CD4-positive, alpha-beta T cell treated with Interleukin-6 at 100 ng/mL for 8 hours (primary cell): ENCODE data around the gene CHODL.

Experiments used
- DNase-seq: peaks from one replicate; pipeline ENCODE4 v3.0.0-alpha.2; 2020; ENCODE audit warnings: mixed read lengths, low spot score

CHODL gene, protein sequence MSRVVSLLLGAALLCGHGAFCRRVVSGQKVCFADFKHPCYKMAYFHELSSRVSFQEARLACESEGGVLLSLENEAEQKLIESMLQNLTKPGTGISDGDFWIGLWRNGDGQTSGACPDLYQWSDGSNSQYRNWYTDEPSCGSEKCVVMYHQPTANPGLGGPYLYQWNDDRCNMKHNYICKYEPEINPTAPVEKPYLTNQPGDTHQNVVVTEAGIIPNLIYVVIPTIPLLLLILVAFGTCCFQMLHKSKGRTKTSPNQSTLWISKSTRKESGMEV

DNA sequence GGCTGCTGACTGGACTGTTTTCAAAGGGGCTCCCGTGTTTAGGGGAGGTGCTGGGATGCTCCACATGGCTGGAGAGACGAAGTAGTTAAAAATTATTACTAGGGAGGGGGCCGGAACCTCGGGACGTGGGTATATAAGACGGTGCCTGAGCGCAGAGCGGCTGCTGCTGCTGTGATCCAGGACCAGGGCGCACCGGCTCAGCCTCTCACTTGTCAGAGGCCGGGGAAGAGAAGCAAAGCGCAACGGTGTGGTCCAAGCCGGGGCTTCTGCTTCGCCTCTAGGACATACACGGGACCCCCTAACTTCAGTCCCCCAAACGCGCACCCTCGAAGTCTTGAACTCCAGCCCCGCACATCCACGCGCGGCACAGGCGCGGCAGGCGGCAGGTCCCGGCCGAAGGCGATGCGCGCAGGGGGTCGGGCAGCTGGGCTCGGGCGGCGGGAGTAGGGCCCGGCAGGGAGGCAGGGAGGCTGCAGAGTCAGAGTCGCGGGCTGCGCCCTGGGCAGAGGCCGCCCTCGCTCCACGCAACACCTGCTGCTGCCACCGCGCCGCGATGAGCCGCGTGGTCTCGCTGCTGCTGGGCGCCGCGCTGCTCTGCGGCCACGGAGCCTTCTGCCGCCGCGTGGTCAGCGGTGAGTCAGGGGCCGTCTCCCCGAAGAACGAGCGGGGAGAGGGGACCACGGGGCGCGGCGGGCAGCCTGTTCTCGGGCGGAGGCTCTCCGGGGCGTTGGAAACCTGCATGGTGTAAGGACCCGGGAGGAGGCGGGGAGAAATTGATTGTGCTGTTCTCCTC, at the start of gene CHODL:
CHODL (plus strand) TSS at position 163 of the 793 bp plus-strand sequence; CDS start at position 554, 391 bp downstream.
- DNase-seq: no peak

DNA sequence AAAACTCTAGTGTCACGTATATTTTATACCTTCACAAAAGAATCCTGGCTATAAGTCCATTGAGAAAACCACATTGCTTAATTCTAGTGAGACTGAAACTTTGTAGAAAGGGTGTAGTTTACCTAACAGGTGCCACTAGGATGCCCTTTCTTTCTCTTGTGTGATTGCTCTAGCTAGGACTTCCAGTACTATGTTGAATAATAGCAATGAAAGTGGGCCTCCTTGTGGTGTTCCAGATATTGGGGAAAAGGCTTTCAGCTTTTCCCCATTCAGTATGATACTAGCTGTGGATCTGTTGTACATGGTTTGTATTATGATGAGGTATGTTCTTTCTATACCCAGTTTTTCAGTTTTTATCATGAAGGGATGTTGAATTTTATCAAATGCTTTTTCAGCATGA, 39.7 kb upstream of the CHODL start:
- DNase-seq: no peak

DNA sequence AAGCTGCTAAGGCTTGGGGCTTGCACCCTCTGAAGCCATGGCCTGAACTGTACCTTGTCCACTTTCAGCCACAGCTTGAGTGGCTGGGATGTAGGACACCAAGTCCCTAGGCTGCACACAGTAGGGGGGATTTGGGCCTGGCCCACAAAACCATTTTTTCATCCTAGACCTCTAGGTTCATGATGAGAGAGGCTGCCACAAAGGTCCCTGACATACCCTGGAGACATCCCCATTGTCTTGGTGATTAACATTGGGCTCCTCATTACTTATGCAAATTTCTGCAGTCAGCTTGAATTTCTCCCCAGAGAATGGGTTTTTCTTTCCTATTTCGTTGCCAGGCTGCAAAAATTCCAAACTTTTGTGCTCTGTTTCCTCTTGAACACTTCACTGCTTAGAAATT, 26.3 kb upstream of the CHODL start:
- DNase-seq: no peak

DNA sequence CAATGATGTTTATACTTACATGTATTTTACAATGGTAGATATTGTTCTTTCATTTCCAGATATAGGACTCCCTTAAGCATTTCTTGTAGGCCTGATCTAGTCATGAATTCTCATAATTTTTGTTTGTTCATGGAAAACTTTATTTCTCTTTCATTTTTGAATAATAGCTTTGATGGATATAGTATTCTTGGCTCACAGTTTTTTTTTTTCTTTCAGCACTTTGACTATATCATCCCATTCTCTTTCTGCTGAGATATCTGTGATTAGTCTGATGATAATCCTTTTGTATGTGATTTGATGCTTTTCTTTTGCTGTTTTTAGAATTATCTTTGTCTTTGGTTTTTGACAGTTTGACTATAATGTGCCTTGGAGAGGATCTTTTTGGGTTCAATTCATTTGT, 24.1 kb upstream of the CHODL start:
- DNase-seq: no peak

DNA sequence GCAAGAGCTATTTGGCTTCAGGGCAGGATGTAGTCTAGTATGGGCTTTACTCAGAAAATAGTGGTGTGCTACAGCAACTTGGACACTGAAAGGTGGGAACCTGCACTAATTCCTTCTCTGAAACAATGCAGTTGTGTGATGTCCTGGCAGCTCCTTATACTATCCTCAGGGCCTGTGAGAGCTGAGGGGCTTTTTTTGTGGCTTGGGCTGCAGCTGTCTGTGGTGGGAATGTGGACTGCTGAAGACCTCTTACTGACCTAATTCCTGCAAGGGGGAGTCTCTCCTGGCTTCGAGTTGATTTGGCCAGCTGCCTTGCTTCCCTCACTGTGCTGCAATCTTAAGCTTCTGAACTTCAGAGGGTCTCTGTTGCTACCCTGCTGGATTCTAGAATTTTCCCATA, 22.3 kb upstream of the CHODL start:
- DNase-seq: no peak

DNA sequence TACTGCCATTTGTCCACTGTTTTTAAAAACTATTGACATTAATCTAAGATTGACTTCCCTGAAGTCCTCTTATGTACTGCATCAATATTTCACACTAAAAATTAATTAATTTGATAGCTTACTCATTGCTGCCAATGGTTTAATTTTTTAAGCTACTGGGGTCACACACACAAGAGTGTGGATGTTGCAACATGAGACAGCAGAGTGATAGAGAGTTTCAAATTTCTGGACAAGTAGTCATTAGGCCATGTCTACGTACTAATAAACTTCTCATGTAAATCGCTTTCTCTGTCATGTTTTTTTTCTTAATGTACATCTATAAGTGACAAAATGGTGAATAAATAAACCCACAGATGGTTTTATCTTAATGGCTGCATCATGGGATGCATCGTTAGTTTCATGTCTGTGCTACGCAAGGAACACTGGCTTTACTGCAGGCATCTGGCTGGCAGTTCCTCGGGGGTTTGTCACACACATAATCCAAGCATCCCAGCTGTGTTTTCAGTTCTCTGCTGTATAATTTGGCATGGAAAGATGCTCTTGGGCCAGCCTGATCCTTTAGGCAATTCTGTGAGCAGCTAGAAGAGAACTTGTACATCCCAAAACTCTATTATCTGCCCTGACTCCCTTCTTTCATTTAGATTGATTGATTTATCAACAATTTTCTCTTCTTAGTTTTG, 16.4 kb upstream of the CHODL start:
- no peak for DNase-seq

DNA sequence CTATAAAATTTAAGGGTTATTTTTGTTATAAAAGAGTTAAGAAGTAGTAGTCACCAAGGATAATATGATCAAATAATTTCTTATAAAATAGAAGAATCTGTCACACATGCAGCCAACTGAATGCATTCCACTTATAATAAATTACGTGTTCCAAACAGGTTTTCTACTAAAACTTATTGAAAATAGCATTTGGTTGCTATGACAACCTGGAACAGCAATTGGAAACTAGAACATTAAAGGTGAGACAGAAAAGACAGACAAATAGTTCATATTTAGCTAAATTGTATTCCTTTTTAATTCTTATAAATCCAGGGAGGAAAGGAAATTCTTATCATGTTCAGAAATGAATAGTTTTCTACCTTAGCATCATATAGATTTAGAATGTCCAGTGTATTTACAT, 9.1 kb upstream of the CHODL start:
- DNase-seq: no peak

DNA sequence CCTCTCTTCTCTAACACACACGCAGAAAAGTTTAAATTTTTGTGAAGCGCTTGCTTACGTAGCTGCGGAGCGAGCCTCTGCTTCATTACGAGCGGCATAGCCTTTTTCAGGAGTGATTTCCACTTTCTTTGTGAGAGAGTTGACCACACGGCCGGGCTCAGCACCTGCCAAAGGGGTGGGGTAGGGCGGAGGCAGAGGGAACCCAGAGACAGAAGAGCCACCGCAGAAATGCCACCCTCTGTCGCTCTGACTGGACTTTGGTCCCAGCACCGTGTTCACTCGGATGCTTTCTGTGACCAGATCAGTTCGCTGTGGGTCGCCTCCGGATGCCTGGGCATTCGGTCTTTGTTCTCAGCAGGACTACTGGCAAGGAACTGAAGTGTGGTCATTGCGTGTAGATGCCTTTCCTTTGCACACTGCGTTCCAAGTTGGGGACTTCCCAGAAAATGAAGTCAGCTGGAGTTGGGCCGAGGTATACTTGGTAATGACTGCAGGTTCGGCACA, 883 bp downstream of the CHODL start:
- no peak for DNase-seq

DNA sequence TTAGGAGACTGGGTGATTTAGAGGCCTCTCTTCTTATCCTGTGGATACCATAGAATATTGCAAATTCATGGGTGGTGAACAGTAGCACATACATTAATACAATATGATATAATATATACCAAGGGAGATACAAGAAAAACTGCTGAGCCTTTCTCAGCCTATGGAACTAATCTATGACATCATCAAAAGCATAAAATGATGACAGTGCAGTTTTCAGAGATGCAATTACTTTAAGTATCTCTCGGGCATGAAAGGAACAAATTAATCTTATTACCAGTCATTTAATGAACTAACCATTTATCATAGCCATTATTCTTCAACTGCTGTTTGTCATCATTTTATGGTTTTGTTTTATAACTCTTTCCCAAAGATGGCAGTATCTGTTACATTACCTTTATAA, 3.5 kb downstream of the CHODL start:
- no peak for DNase-seq

DNA sequence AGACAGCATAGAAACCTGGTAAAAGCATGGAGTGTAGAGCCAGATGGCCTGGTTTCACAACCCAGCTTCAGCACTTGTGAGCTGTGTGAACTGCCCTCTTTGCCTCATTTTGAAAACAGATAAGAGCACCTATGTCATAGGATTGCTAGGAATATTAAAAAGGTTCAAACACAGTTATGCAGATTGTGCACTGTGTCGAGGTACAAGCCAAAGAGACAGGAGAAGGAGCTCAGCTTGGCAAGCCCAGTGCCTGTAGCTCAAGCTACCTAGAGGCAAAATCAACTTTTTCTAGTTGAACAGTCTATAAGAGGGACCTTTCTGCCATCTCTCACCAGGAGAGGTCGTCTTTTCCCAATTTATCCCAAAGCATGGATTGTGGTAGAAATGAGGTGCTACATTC, 5.0 kb downstream of the CHODL start:
- DNase-seq: no peak

DNA sequence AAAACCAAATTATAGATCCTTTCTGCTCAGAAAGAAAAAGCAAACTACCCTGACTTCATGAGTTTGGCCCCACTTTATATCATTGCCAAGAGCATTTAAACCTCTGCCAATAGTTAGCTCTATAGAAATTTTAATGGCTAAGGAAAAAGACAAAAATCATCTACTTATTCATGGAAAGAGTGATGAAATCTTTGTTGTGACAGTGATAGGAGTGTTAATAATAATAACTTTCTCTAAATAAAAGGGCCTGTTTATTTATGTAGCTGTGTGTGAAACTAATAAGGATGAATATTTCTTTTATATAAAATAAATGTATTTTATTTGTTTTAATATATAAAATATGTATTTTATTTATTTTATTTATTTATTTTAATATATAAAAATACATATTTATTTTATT, 6.4 kb downstream of the CHODL start:
- no peak for DNase-seq

DNA sequence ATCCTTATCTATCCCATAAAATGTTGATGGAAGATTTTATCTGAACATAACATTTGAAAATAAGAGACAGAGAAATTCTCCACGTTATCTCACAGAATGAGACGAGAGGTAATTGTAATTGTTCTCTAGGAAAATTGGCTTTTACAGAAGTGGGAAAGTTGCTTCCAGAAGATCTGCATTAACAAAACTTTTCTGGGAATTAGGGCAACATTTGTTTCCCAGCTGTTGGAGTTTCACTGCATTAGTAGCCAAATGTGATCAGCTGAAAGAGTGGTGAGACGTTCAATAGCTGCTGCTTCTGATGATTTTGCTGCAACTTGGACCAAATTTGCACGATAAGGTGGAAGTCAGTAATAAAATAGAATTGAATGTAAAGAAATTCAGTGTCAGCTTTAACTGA, 7.6 kb downstream of the CHODL start:
- no peak for DNase-seq

DNA sequence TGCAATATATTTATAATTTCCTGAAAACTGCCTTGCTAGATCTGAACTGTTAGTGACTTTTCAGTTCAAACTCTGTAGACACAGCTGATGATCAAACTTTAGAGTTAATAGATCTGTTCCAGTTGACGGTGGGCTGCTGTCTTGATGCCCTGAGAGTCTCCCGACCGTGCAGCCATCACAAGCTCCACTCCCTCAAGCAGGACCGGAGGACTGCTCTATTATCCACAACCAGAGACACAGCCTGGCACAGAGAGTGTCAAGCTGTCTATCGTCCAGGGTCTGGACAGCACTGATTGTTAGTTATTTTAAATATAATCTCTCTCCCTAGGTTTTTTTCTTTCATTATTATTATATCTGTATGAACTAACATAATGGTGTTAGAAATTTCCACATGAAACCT, 8.0 kb downstream of the CHODL start:
- no peak for DNase-seq

DNA sequence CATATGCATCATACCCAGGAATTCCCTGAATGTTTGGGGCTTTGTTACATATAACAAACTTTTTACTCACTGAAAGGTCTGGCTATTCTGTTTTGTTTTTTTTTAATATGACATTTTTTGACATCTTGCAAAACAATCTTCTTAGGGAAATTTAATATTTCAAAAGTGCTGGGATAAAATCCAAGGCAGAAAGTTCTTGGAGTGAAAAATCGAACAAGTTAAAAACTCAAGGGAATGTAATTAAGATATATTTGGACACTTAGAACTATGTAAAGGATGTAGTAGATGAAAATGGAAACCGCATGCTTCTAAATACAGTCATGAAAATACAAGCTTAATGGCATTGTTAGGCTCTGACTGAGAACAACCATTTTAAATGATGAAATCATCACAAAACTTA, 8.6 kb downstream of the CHODL start:
- DNase-seq: no peak

DNA sequence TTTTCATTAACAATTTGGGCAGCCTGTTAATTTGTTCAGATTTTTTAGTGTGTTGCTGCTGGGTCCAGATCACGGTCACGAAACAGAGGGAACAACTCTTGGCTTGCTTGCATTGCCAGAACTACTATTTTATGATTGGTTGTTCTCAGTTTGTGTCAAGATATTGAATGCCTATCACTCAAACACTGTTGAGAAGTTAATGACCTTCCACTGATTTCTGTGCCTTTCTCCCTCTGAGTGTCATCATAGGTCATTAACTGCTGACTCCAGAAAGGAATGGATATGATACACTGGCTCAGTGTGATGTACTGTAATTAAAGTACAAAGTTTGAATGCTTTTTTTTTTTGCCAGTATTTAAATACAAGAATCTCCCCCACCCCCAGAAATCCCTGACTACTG, 9.2 kb downstream of the CHODL start:
- DNase-seq: no peak

DNA sequence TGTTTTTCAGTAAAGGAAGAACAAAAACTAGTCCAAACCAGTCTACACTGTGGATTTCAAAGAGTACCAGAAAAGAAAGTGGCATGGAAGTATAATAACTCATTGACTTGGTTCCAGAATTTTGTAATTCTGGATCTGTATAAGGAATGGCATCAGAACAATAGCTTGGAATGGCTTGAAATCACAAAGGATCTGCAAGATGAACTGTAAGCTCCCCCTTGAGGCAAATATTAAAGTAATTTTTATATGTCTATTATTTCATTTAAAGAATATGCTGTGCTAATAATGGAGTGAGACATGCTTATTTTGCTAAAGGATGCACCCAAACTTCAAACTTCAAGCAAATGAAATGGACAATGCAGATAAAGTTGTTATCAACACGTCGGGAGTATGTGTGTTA, 21.3 kb downstream of the CHODL start:
- no peak for DNase-seq

DNA sequence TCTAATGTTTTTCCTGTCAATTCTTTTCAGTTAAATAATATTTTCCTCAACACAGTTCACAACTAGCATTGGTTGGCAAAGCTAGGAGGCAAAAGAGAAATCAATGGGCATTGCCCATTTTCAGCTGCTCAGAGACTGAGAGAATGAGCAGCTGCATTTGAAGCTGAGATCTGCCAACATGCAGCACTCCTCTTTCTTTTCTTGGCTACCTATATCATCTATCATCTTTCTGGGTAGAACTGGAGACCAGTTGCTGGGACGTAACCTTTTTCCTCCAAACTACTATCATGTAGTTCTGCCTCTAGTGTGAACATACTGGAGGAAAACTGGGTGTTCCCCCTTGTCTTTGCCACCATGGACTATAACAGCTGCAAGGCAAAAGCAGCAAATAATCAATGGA, 22.9 kb downstream of the CHODL start:
- DNase-seq: no peak

DNA sequence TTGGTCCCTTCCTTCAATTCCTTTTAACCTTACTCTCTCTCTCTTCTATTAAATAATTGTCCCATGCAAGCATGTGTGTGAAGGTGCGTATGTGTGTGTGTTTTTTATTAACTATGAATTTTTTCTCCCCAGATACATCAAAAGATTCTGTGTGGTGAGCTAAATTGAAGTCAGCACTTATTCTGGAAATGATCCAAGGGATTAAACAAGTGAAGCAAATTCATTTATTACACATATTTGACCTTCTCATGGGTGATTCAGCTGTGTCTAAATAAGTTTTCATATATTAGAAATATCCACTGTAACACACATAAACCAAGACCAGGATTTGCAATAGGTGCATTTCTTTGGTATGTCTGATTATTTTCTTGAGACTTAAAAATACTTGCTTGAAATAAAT, 24.3 kb downstream of the CHODL start:
- DNase-seq: no peak

DNA sequence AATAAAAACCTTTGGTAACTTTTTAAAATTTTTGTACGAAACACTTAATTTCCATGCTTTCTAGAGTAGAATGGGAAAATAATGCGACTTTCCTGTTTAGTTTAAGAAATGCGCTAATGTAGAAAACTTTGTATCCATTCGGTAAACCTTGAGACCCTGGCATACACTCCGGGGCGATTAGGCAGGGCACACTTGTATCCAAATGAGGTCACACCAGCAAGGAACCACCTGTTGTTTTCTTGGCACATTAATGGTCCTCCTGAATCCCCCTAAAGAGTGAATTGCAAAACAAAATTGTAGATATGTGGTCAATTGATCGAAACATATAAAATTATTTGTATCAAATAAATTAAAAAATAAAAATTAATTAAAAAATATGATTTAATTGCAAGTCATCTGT, 25.2 kb downstream of the CHODL start:
- no peak for DNase-seq

DNA sequence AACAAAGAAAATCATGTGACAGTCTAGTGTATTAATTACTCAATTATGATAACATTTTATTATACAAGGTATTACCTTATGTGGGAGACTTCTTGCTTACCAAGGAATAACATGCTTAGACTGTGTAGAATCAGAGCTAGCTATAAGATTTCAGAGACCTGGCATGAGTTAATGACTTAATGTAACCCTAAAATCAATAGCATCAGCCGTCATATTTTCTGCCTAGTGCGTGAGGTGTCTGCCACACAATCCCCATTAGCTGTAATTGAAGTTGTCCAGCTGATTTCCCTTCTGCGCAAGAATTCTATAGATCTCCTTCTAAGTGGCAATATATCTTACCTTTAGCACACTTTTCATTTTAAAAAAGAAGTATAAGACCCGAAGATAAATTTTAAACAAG, 28.8 kb downstream of the CHODL start:
- no peak for DNase-seq

DNA sequence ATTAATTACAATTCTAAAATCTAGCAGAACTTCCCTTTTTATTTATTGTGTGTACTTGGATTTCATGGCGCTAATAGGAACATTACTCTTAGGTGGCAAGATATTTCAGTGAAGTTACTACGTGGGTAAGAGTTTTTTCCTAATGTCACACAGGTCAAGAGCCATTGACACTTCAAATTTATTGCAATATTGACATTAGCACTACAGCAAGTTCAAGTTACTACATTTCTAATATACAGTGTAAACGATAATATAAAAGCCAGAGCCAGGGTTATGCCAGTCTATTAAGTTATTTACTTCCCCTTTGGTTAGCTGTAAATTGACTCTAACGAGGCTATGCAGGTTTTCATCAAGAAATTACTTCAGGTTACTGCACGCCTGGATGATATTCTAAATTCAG, 29.7 kb downstream of the CHODL start:
- DNase-seq: no peak

DNA sequence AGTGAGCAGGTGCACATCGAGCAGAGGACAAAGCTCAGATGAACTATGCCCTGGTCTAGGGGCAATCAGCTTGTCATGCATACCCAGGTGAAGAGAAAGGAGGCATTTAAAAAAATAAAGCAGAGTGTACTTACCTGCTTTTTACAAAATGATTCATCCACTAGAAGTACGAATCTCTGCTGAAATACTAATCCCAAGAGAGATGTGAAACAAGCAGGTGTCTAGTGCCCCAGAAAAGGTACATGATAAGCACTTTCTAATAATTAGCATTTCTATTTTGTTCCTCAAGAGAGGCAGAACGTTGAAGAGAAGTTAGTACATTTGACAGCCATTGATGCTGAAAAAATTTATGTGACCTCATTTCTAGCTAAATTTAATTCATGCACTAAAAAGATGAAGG, 31.1 kb downstream of the CHODL start:
- DNase-seq: no peak

DNA sequence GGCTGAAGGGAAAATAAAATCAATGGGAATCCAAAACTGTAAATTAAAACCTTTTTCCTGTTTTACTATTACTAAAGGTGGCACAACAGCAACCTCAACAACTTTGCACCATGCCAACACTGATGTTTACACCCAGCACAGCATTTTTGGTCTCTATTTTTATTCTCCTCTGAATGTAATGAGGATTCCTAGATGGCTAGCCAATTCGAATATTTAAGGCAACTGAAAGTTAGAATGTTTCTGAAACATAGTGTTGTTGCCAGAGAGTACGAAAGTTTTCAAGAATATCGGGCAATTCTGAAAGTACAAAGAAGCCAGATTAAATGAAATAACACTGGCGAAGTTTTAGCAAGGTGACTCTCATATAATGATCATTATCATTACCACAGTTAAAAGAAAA, 40.7 kb downstream of the CHODL start:
- no peak for DNase-seq
